HepG2 (cell line): Measurements from ENCODE around the gene MLX. TPM values are rescaled to one million over a fixed set of nuclear protein-coding genes. Genes with fewer than 3 reads are reported as not detected.

Experiments used
- BORCS8-MEF2B ChIP-seq: sonication (generic); formaldehyde crosslinking; IDR thresholded peaks from 2 replicates; pipeline ENCODE4 v1.8.0; 2022; ENCODE audit warnings: mild to moderate bottlenecking, missing genetic modification reagents
- CHD2 ChIP-seq: IDR thresholded peaks from 2 replicates; pipeline ENCODE4 v1.6.1; 2011; ENCODE audit warnings: low read depth, low read length, improper control_type of control experiment
- EED ChIP-seq: sonication (generic); formaldehyde crosslinking; IDR thresholded peaks from 2 replicates; pipeline ENCODE4 v1.5.0; 2020; ENCODE audit warnings: mild to moderate bottlenecking, missing genetic modification reagents
- ESRRA ChIP-seq: sonication (generic); formaldehyde crosslinking; IDR thresholded peaks from 2 replicates; pipeline ENCODE4 v1.5.1; 2020; ENCODE audit warnings: mild to moderate bottlenecking, low read depth, missing genetic modification reagents
- HNRNPUL1 ChIP-seq: fragments of 200-400 bp; formaldehyde crosslinking; IDR thresholded peaks from 2 replicates; pipeline ENCODE4 v1.6.1; 2017; ENCODE audit warnings: low read depth, mild to moderate bottlenecking, low read length, moderate library complexity
- MIER3 ChIP-seq: IDR thresholded peaks from 2 replicates; pipeline ENCODE4 v1.6.1; 2016; ENCODE audit warnings: missing compliant biosample characterization, borderline replicate concordance
- NFIC ChIP-seq: IDR thresholded peaks from 2 replicates; pipeline ENCODE4 v1.6.1; 2012; ENCODE audit warnings: mild to moderate bottlenecking, low read length, inconsistent platforms
- NFYB ChIP-seq: sonication (generic); formaldehyde crosslinking; IDR thresholded peaks from 2 replicates; pipeline ENCODE4 v1.4.0; 2020; ENCODE audit warnings: missing genetic modification reagents
- NR2F2 ChIP-seq: IDR thresholded peaks from 2 replicates; pipeline ENCODE4 v1.6.1; 2012; ENCODE audit warnings: low read depth, inconsistent platforms, borderline replicate concordance
- NR2F6 ChIP-seq, 2 experiments: IDR thresholded peaks; 2 replicates each; pipeline ENCODE4 v1.6.1; 2016; ENCODE audit warnings: antibody characterized with exemption in 1 of 2, mild to moderate bottlenecking in 1 of 2
- NR3C1 ChIP-seq: sonication (generic); formaldehyde crosslinking; IDR thresholded peaks from 2 replicates; pipeline ENCODE4 v1.4.0; 2020; ENCODE audit warnings: missing genetic modification reagents
- PHF20 ChIP-seq: sonication (generic); formaldehyde crosslinking; IDR thresholded peaks from 2 replicates; pipeline ENCODE4 v1.5.0; 2020; ENCODE audit warnings: mild to moderate bottlenecking, missing genetic modification reagents
- PRDM10 ChIP-seq: sonication (generic); formaldehyde crosslinking; IDR thresholded peaks from 2 replicates; pipeline ENCODE4 v1.4.0; 2020; ENCODE audit warnings: low read depth, missing genetic modification reagents
- RFXANK ChIP-seq: IDR thresholded peaks from 2 replicates; pipeline ENCODE4 v1.6.1; 2016
- SAP130 ChIP-seq: IDR thresholded peaks from 2 replicates; pipeline ENCODE4 v1.6.1; 2016; ENCODE audit warnings: low read depth
- SATB2 ChIP-seq: sonication (generic); formaldehyde crosslinking; IDR thresholded peaks from 2 replicates; pipeline ENCODE4 v1.5.0; 2020; ENCODE audit warnings: missing genetic modification reagents
- ZBTB3 ChIP-seq: sonication (generic); formaldehyde crosslinking; IDR thresholded peaks from 2 replicates; pipeline ENCODE4 v1.4.0; 2020; ENCODE audit warnings: low read depth, mild to moderate bottlenecking, moderate library complexity, missing genetic modification reagents, borderline replicate concordance
- ZNF136 ChIP-seq: sonication (generic); formaldehyde crosslinking; IDR thresholded peaks from 2 replicates; pipeline ENCODE4 v1.8.1; 2022; ENCODE audit warnings: low read depth, mild to moderate bottlenecking, moderate library complexity, missing genetic modification reagents
- ZNF333 ChIP-seq: sonication (generic); formaldehyde crosslinking; IDR thresholded peaks from 2 replicates; pipeline ENCODE4 v1.4.0; 2020; ENCODE audit warnings: mild to moderate bottlenecking, missing genetic modification reagents, borderline replicate concordance
- ZNF343 ChIP-seq: sonication (generic); formaldehyde crosslinking; IDR thresholded peaks from 2 replicates; pipeline ENCODE4 v1.4.0; 2020; ENCODE audit warnings: mild to moderate bottlenecking, missing genetic modification reagents
- ZNF713 ChIP-seq: sonication (generic); formaldehyde crosslinking; IDR thresholded peaks from 2 replicates; pipeline ENCODE4 v1.4.0; 2020; ENCODE audit warnings: mild to moderate bottlenecking, missing genetic modification reagents
- ZSCAN25 ChIP-seq: sonication (generic); formaldehyde crosslinking; IDR thresholded peaks from 2 replicates; pipeline ENCODE4 v1.8.0; 2022; ENCODE audit warnings: mild to moderate bottlenecking, missing genetic modification reagents
- polyA plus RNA-seq, 8 experiments: library from polyadenylated mRNA; depleted of rRNA in 3 of 8; stranded (reverse) in 7 of 8; unstranded in 1 of 8; fragments of >200 nt; fragmentation: Illumina TruSeq in 4 of 8; extraction: Trizol in 4 of 8; gene quantifications; 2 replicates each; pipeline versions ENCODE4 v1.2.1 to v1.2.3, GENCODE V29; 2011 to 2016; ENCODE audit warnings: low read depth in 4 of 8, missing spikeins in 1 of 8, mixed read lengths in 1 of 8; ENCODE audit not compliant: insufficient read depth in 1 of 8
- total RNA-seq, 5 experiments: library from RNA; depleted of rRNA; stranded (reverse); fragments of >200 nt; fragmentation: Illumina TruSeq; extraction: Trizol; gene quantifications; 2 replicates each; pipeline ENCODE4 v1.2.3, GENCODE V29; 2016; ENCODE audit warnings: low read depth in 1 of 5
- TF ChIP-seq, protein P1 (sequence below): sonication (generic); formaldehyde crosslinking; IDR thresholded peaks from 2 replicates; pipeline ENCODE4 v1.4.0; 2020; ENCODE audit warnings: missing genetic modification reagents
- TF ChIP-seq, protein P2 (sequence below): sonication (generic); formaldehyde crosslinking; IDR thresholded peaks from 2 replicates; pipeline ENCODE4 v1.4.0; 2020; ENCODE audit warnings: low read depth, mild to moderate bottlenecking, missing genetic modification reagents
- TF ChIP-seq, protein P3 (sequence below): sonication (generic); formaldehyde crosslinking; IDR thresholded peaks from 2 replicates; pipeline ENCODE4 v1.4.0; 2020; ENCODE audit warnings: missing genetic modification reagents; ENCODE audit errors: not compliant biosample characterization

Gene MLX
- total and polyA plus RNA-seq, 2 of the 13 experiments (the other 11 are each of a cell fraction or from before 2014, with no cell fraction given): 38.9 to 74.4 TPM

- TF ChIP-seq, protein P1, sequence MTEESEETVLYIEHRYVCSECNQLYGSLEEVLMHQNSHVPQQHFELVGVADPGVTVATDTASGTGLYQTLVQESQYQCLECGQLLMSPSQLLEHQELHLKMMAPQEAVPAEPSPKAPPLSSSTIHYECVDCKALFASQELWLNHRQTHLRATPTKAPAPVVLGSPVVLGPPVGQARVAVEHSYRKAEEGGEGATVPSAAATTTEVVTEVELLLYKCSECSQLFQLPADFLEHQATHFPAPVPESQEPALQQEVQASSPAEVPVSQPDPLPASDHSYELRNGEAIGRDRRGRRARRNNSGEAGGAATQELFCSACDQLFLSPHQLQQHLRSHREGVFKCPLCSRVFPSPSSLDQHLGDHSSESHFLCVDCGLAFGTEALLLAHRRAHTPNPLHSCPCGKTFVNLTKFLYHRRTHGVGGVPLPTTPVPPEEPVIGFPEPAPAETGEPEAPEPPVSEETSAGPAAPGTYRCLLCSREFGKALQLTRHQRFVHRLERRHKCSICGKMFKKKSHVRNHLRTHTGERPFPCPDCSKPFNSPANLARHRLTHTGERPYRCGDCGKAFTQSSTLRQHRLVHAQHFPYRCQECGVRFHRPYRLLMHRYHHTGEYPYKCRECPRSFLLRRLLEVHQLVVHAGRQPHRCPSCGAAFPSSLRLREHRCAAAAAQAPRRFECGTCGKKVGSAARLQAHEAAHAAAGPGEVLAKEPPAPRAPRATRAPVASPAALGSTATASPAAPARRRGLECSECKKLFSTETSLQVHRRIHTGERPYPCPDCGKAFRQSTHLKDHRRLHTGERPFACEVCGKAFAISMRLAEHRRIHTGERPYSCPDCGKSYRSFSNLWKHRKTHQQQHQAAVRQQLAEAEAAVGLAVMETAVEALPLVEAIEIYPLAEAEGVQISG: no peak
- TF ChIP-seq NR2F6 (IDR thresholded peaks at IDR 0.05) (peak; percentile 87), NR2F6 (CRISPR knock-in tag; IDR thresholded peaks at IDR 0.05) (peak; percentile 90), MIER3 (CRISPR knock-in tag) (no peak), NFYB (CRISPR knock-in tag) (no peak), NR2F2 (peak; percentile 78), ESRRA (CRISPR knock-in tag) (peak; percentile 94), ZNF136 (CRISPR knock-in tag) (no peak), ZNF343 (CRISPR knock-in tag) (peak; percentile 17; the same call in 1 of the 2 replicates), BORCS8-MEF2B (CRISPR knock-in tag) (no peak), NR3C1 (CRISPR knock-in tag) (no peak), ZNF333 (CRISPR knock-in tag) (no peak), PHF20 (no peak), HNRNPUL1 (no peak), ZNF713 (CRISPR knock-in tag) (no peak), ZBTB3 (CRISPR knock-in tag) (peak; percentile 31; the same call in 1 of the 2 replicates), ZSCAN25 (CRISPR knock-in tag) (no peak), CHD2 (no peak), RFXANK (CRISPR knock-in tag) (no peak), EED (no peak), NFIC (no peak), SAP130 (0 out of 2 replicates have a peak, but pooled peaks have one; percentile 21), SATB2 (CRISPR knock-in tag) (no peak), PRDM10 (no peak)
- TF ChIP-seq, protein P2, sequence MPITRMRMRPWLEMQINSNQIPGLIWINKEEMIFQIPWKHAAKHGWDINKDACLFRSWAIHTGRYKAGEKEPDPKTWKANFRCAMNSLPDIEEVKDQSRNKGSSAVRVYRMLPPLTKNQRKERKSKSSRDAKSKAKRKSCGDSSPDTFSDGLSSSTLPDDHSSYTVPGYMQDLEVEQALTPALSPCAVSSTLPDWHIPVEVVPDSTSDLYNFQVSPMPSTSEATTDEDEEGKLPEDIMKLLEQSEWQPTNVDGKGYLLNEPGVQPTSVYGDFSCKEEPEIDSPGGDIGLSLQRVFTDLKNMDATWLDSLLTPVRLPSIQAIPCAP: no peak
- TF ChIP-seq, protein P3, sequence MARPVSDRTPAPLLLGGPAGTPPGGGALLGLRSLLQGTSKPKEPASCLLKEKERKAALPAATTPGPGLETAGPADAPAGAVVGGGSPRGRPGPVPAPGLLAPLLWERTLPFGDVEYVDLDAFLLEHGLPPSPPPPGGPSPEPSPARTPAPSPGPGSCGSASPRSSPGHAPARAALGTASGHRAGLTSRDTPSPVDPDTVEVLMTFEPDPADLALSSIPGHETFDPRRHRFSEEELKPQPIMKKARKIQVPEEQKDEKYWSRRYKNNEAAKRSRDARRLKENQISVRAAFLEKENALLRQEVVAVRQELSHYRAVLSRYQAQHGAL (CRISPR knock-in tag): no peak
These were observed 44.6 kb upstream of the MLX start (continued) for GRCh38 chr17:42522263-42522790.
